BLaER1 treated with 17β-estradiol and CSF1 and Interleukin-3, amounts not matched to agents 10 nM and 100 nM (cell line): ENCODE results near the gene ARRB1.

Experiments used
- H3K27ac ChIP-seq, 11 experiments: shearing (Covaris generic); formaldehyde crosslinking; 2 replicates each; pipeline ENCODE4 v1.8.1; 2022
- H3K27me3 ChIP-seq, 11 experiments: shearing (Covaris generic); formaldehyde crosslinking; 2 replicates each; pipeline ENCODE4 v1.8.1; 2022
- H3K36me3 ChIP-seq, 11 experiments: shearing (Covaris generic); formaldehyde crosslinking; 2 replicates each; pipeline ENCODE4 v1.8.1; 2022
- H3K4me1 ChIP-seq, 10 experiments: shearing (Covaris generic); formaldehyde crosslinking; 2 replicates each; pipeline ENCODE4 v1.8.1; 2022
- H3K4me2 ChIP-seq, 11 experiments: shearing (Covaris generic); formaldehyde crosslinking; 2 replicates each; pipeline ENCODE4 v1.8.1; 2022
- H3K4me3 ChIP-seq, 10 experiments: shearing (Covaris generic); formaldehyde crosslinking; 2 replicates each; pipeline ENCODE4 v1.8.1; 2022
- H3K9ac ChIP-seq, 11 experiments: shearing (Covaris generic); formaldehyde crosslinking; 2 replicates each; pipeline ENCODE4 v1.8.1; 2022
- H3K9me3 ChIP-seq, 11 experiments: shearing (Covaris generic); formaldehyde crosslinking; replicated peaks in 1 of 11; 2 replicates each; pipeline ENCODE4 v1.8.1; 2022
- H4K20me1 ChIP-seq, 11 experiments: shearing (Covaris generic); formaldehyde crosslinking; 2 replicates each; pipeline ENCODE4 v1.8.1; 2022
- Cebpa-rat ChIP-seq, 11 experiments: shearing (Covaris generic); IDR thresholded peaks; 2 replicates each; pipeline ENCODE4 v1.8.1; 2022

Gene ARRB1

GRCh38 chr11:75303544-75304224 is 47.8 kb downstream of the ARRB1 start:
- Histone ChIP-seq H3K36me3 (peaks cover 0 to 75% (median 10%) of the 10 kb centered on the region in 11 experiments; a peak in 13 of 22 replicates), H3K4me1 (peaks cover 34 to 58% (median 47%) of the 10 kb centered on the region in 10 experiments), H4K20me1 (peaks cover 77 to 100% (median 97%) of the 10 kb centered on the region in 11 experiments), H3K9ac (peak overlapping the region in 1 of 11 experiments; percentile 38; a peak in 1 of 22 replicates), H3K27me3 (no peaks in the 10 kb centered on the region), H3K27ac (no peak overlapping the region), H3K4me3 (no peak overlapping the region), H3K9me3 (no peaks in the 10 kb centered on the region), H3K4me2 (peak overlapping the region in 2 of 11 experiments; percentile 2 to 14; a peak in 3 of 22 replicates)
- TF ChIP-seq Cebpa-rat (IDR thresholded peaks at IDR 0.05) = no peak

GRCh38 chr11:75302371-75302770 is 49.1 kb downstream of the ARRB1 start:
- peak overlapping the region in 6 of 11 experiments; percentile 10 to 62 (median 24); a peak in 7 of 22 replicates for H3K9ac ChIP-seq
- no peaks in the 10 kb centered on the region for H3K9me3 ChIP-seq
- no peaks in the 10 kb centered on the region for H3K27me3 ChIP-seq
- H3K36me3 ChIP-seq = peaks cover 0 to 68% (median 10%) of the 10 kb centered on the region in 11 experiments; a peak in 12 of 22 replicates
- H3K4me1 ChIP-seq = peaks cover 28 to 49% (median 39%) of the 10 kb centered on the region in 10 experiments
- H3K27ac ChIP-seq = no peak overlapping the region
- H3K4me2 ChIP-seq = peak overlapping the region; percentile 22 to 76 (median 55); a peak in 18 of 22 replicates
- H4K20me1 ChIP-seq = peaks cover 64 to 100% (median 93%) of the 10 kb centered on the region in 11 experiments
- H3K4me3 ChIP-seq = no peak overlapping the region
- TF ChIP-seq Cebpa-rat (IDR thresholded peaks at IDR 0.05) = no peak

- no peaks in the 10 kb centered on the region for H3K9me3 ChIP-seq
- H3K4me3 ChIP-seq = no peak overlapping the region
- peak overlapping the region; percentile 22 to 76 (median 55); a peak in 19 of 22 replicates for H3K4me2 ChIP-seq
- peak overlapping the region in 9 of 11 experiments; percentile 6 to 62 (median 32); a peak in 12 of 22 replicates for H3K9ac ChIP-seq
- TF ChIP-seq Cebpa-rat (IDR thresholded peaks at IDR 0.05) = no peak
- peaks cover 25 to 49% (median 36%) of the 10 kb centered on the region in 10 experiments for H3K4me1 ChIP-seq
- H3K27ac ChIP-seq = no peak overlapping the region
- H3K27me3 ChIP-seq = no peaks in the 10 kb centered on the region
- peaks cover 0 to 63% (median 7%) of the 10 kb centered on the region in 11 experiments; a peak in 16 of 22 replicates for H3K36me3 ChIP-seq
- H4K20me1 ChIP-seq = peaks cover 60 to 100% (median 93%) of the 10 kb centered on the region in 11 experiments
Measured at GRCh38 chr11:75301601-75302345, 49.7 kb downstream of the ARRB1 start.

GRCh38 chr11:75301131-75301530 is 50.3 kb downstream of the ARRB1 start:
- H3K27me3 ChIP-seq = no peaks in the 10 kb centered on the region
- no peak overlapping the region for H3K27ac ChIP-seq
- H3K9me3 ChIP-seq = no peaks in the 10 kb centered on the region
- peak overlapping the region in 2 of 11 experiments; percentile 32 to 54; a peak in 1 of 22 replicates for H3K9ac ChIP-seq
- H3K36me3 ChIP-seq = peaks cover 5 to 63% (median 9%) of the 10 kb centered on the region in 11 experiments; a peak in 18 of 22 replicates
- peaks cover 56 to 100% (median 93%) of the 10 kb centered on the region in 11 experiments for H4K20me1 ChIP-seq
- no peak for TF ChIP-seq Cebpa-rat (IDR thresholded peaks at IDR 0.05)
- peaks cover 20 to 45% (median 30%) of the 10 kb centered on the region in 10 experiments for H3K4me1 ChIP-seq
- peak overlapping the region in 9 of 11 experiments; percentile 40 to 76 (median 64); a peak in 16 of 22 replicates for H3K4me2 ChIP-seq
- H3K4me3 ChIP-seq = no peak overlapping the region

- no peak for TF ChIP-seq Cebpa-rat (IDR thresholded peaks at IDR 0.05)
- Histone ChIP-seq H3K36me3 (peaks cover 15 to 63% (median 31%) of the 10 kb centered on the region in 11 experiments), H3K27me3 (no peaks in the 10 kb centered on the region), H3K9ac (no peak overlapping the region), H3K9me3 (no peaks in the 10 kb centered on the region), H3K4me3 (no peak overlapping the region), H3K27ac (no peak overlapping the region), H4K20me1 (peaks cover 36 to 100% (median 93%) of the 10 kb centered on the region in 11 experiments), H3K4me2 (no peak overlapping the region), H3K4me1 (peaks cover 22 to 41% (median 32%) of the 10 kb centered on the region in 10 experiments)
Measured at GRCh38 chr11:75298976-75299260, 52.5 kb downstream of the ARRB1 start.

GRCh38 chr11:75298191-75298975 is 53.1 kb downstream of the ARRB1 start:
- H3K4me1 ChIP-seq = peaks cover 27 to 41% (median 34%) of the 10 kb centered on the region in 10 experiments
- H3K27ac ChIP-seq = no peak overlapping the region
- H3K4me3 ChIP-seq = no peak overlapping the region
- peaks cover 36 to 100% (median 93%) of the 10 kb centered on the region in 11 experiments for H4K20me1 ChIP-seq
- no peak for TF ChIP-seq Cebpa-rat (IDR thresholded peaks at IDR 0.05)
- H3K4me2 ChIP-seq = no peak overlapping the region
- H3K9ac ChIP-seq = no peak overlapping the region
- peaks cover 15 to 63% (median 34%) of the 10 kb centered on the region in 11 experiments for H3K36me3 ChIP-seq
- no peaks in the 10 kb centered on the region for H3K27me3 ChIP-seq
- H3K9me3 ChIP-seq = no peaks in the 10 kb centered on the region

GRCh38 chr11:75293903-75294302 is 57.6 kb downstream of the ARRB1 start:
- no peak overlapping the region for H3K27ac ChIP-seq
- H3K27me3 ChIP-seq = no peaks in the 10 kb centered on the region
- no peaks in the 10 kb centered on the region for H3K9me3 ChIP-seq
- no peak for TF ChIP-seq Cebpa-rat (IDR thresholded peaks at IDR 0.05)
- peaks cover 48 to 66% (median 51%) of the 10 kb centered on the region in 10 experiments for H3K4me1 ChIP-seq
- no peak overlapping the region for H3K4me3 ChIP-seq
- H3K36me3 ChIP-seq = peaks cover 17 to 85% (median 46%) of the 10 kb centered on the region in 11 experiments
- H3K4me2 ChIP-seq = peak overlapping the region; percentile 8 to 59 (median 35); a peak in 20 of 22 replicates
- H4K20me1 ChIP-seq = peaks cover 43 to 100% (median 96%) of the 10 kb centered on the region in 11 experiments
- no peak overlapping the region for H3K9ac ChIP-seq

- H3K4me1 ChIP-seq = peaks cover 48 to 71% (median 52%) of the 10 kb centered on the region in 10 experiments
- H3K4me3 ChIP-seq = no peak overlapping the region
- H3K9me3 ChIP-seq = no peaks in the 10 kb centered on the region
- H3K27me3 ChIP-seq = no peaks in the 10 kb centered on the region
- H3K36me3 ChIP-seq = peaks cover 17 to 88% (median 55%) of the 10 kb centered on the region in 11 experiments
- H3K27ac ChIP-seq = 0 out of 22 replicates have a peak overlapping the region, but pooled peaks of 1 of the 11 experiments have one; percentile 5
- peak overlapping the region; percentile 8 to 59 (median 35); a peak in 19 of 22 replicates for H3K4me2 ChIP-seq
- TF ChIP-seq Cebpa-rat (IDR thresholded peaks at IDR 0.05) = no peak
- H4K20me1 ChIP-seq = peaks cover 48 to 100% (median 97%) of the 10 kb centered on the region in 11 experiments
- peak overlapping the region in 1 of 11 experiments; percentile 25; a peak in 1 of 22 replicates for H3K9ac ChIP-seq
Measured at GRCh38 chr11:75292943-75293342, 58.5 kb downstream of the ARRB1 start.
